ENCODE results near the gene SLC17A4. TPM values are rescaled to one million over a fixed set of nuclear protein-coding genes. Genes with fewer than 3 reads are reported as not detected.

SLC17A4 gene
- polyA plus RNA-seq, 1 donor = 2.6 TPM

DNA sequence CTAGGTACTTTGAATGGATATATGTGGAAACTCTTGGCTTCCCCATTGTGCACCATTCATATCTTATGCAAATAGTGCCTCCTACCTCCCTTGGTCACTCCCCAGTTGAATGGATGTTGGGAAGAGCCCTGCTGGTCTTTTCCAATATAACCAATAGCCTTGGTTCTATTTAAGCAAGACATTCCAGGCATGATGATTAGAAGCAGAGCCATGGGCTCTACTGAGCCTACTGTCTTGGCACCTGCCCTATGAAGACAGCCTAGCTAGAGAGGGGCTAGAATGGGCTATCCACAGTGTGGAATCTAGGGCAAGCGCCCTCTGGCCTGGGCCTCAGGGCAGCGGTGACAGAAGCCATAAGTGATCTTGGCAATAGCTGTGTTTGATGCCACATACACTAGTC lies 61.7 kb downstream of the SLC17A4 start:
- no peak for DNase-seq

DNA sequence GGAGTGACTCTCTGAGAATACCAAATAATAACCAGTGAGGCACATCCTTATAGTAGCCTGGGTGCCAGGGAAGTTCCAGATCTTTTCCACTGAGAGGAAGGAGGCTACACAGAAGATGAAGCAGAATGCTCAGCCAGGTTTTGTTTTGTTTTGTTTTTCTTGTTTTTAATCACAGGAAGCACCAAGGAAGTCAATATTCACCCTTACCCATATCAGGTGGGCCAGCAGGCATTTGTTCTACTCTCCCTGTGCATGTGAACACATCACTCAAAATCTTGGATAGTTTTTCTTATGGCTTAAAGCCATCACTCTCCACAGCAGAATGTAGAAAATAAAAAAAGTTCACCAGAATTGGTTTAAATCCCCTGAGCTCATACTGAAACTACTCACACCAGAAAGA lies 66.8 kb downstream of the SLC17A4 start:
- no peak for DNase-seq

DNA sequence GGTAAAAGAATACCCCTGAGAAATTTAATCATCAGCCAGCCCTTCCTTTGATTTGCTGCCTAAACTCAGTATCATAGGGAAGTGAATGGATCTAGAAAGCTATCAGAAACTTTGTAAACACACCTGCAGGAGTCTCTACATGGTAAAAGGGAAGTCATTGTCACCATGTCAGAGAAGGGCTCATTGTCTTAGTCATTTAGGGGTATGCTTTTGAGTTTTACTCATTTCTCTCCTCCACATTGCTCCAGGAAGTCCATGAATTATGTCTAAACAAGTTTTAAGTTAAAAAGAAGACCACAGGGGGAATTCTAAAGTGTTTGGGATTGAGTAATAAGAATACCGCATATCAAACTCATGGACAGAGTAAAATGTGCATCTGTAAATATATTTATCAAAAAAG lies 74.8 kb downstream of the SLC17A4 start:
- no peak for DNase-seq

- no peak for DNase-seq
Measured at GRCh38 chr6:25830458-25830857, 75.9 kb downstream of the SLC17A4 start.

Other genes with a start within 250 kb of the SLC17A4 start
- 0.12 TPM for gene SCGN, start 102.5 kb upstream of the SLC17A4 start, polyA plus RNA-seq (ENCODE audit: insufficient read length)
- gene SLC17A1, start 77.3 kb downstream of the SLC17A4 start, polyA plus RNA-seq (ENCODE audit: insufficient read length) = 33.9 TPM
- gene SLC17A3, start 119.5 kb downstream of the SLC17A4 start, polyA plus RNA-seq (ENCODE audit: insufficient read length) = 1.3 TPM
- gene SLC17A2, start 175.9 kb downstream of the SLC17A4 start, polyA plus RNA-seq (ENCODE audit: insufficient read length) = 0.86 TPM
- 14.1 TPM for gene TRIM38, start 208.1 kb downstream of the SLC17A4 start, polyA plus RNA-seq (ENCODE audit: insufficient read length)